ENCODE measurements around the gene CEMIP2. TPM values are rescaled to one million over a fixed set of nuclear protein-coding genes. Genes with fewer than 3 reads are reported as not detected.
"Not testable (repeated sequence)": the region's sequence is repeated elsewhere in the genome, so short reads cannot be mapped to it uniquely, and the experiment has no call there.

CEMIP2 gene
- 68.5 TPM for polyA plus RNA-seq (2013, experiment 1 of 2; ENCODE audit: insufficient read length)
- 61.3 TPM for polyA plus RNA-seq (2013, experiment 2 of 2; ENCODE audit: insufficient read length)

- peak; percentile 94 for DNase-seq
Measured at GRCh38 chr9:71768388-71769174, at the start of gene CEMIP2. CEMIP2 (minus strand) TSS chr9:71768513; CDS start chr9:71750373, 18,140 bp downstream.

- DNase-seq, result no peak
Measured at GRCh38 chr9:71816916-71817451, 48.7 kb upstream of the CEMIP2 start.

GRCh38 chr9:71814815-71815214 is 46.5 kb upstream of the CEMIP2 start:
- DNase-seq, result peak; percentile 64

GRCh38 chr9:71814226-71814625 is 45.9 kb upstream of the CEMIP2 start:
- DNase-seq, result peak; percentile 44

- peak; percentile 35 for DNase-seq
Measured at GRCh38 chr9:71812385-71812784, 44.1 kb upstream of the CEMIP2 start.

- DNase-seq, result no peak
Measured at GRCh38 chr9:71808068-71808467, 39.8 kb upstream of the CEMIP2 start.

- DNase-seq, result peak; percentile 72
Measured at GRCh38 chr9:71806901-71807307, 38.6 kb upstream of the CEMIP2 start.

- not testable (repeated sequence) for DNase-seq
Measured at GRCh38 chr9:71805096-71805495, 36.8 kb upstream of the CEMIP2 start.

- no peak for DNase-seq
Measured at GRCh38 chr9:71801826-71802225, 33.5 kb upstream of the CEMIP2 start.

- no peak for DNase-seq
Measured at GRCh38 chr9:71797266-71797665, 29.0 kb upstream of the CEMIP2 start.

GRCh38 chr9:71796100-71796767 is 27.9 kb upstream of the CEMIP2 start:
- no peak for DNase-seq

- no peak for DNase-seq
Measured at GRCh38 chr9:71795097-71795813, 26.9 kb upstream of the CEMIP2 start.

- peak; percentile 90 for DNase-seq
Measured at GRCh38 chr9:71793386-71794105, 25.2 kb upstream of the CEMIP2 start.

GRCh38 chr9:71791875-71792274 is 23.6 kb upstream of the CEMIP2 start:
- DNase-seq, result peak; percentile 90

GRCh38 chr9:71790296-71790695 is 22.0 kb upstream of the CEMIP2 start:
- peak; percentile 66 for DNase-seq

- no peak for DNase-seq
Measured at GRCh38 chr9:71783120-71783523, 14.8 kb upstream of the CEMIP2 start.

GRCh38 chr9:71781391-71781790 is 13.1 kb upstream of the CEMIP2 start:
- DNase-seq, result no peak

GRCh38 chr9:71780953-71781352 is 12.6 kb upstream of the CEMIP2 start:
- DNase-seq, result no peak

GRCh38 chr9:71778085-71778484 is 9.8 kb upstream of the CEMIP2 start:
- DNase-seq, result no peak

GRCh38 chr9:71774920-71775319 is 6.6 kb upstream of the CEMIP2 start:
- DNase-seq, result no peak

- DNase-seq, result no peak
Measured at GRCh38 chr9:71772726-71773125, 4.4 kb upstream of the CEMIP2 start.

GRCh38 chr9:71770170-71770569 is 1.9 kb upstream of the CEMIP2 start:
- no peak for DNase-seq
